BJ (cell line): ENCODE measurements around the gene TRAPPC2L. TPM values are rescaled to one million over a fixed set of nuclear protein-coding genes. Genes with fewer than 3 reads are reported as not detected.

Source experiments
- CTCF ChIA-PET: fragments of 350-600 bp; formaldehyde crosslinking; extraction: SDS; loops from one replicate; lab custom pipeline; 2021; ENCODE audit warnings: antibody characterized with exemption, inconsistent platforms; lab: Yijun Ruan, JAX
- POLR2A ChIA-PET: fragments of 300-600 bp; sonication (Branson Sonifier 250); formaldehyde crosslinking; extraction: SDS; loops from one replicate; lab custom pipeline; 2021; ENCODE audit warnings: antibody characterized with exemption; lab: Charles Lee
- DNase-seq: peaks from one replicate; pipeline ENCODE4 v3.0.0-alpha.2; 2011; ENCODE audit warnings: low read depth
- H3K27me3 ChIP-seq: 2 replicates; pipeline ENCODE4 v1.6.0; 2011; ENCODE audit warnings: low read length; ENCODE audit not compliant: control insufficient read depth, insufficient read depth
- H3K36me3 ChIP-seq: 2 replicates; pipeline ENCODE4 v1.5.1; 2011; ENCODE audit warnings: low read length; ENCODE audit not compliant: control insufficient read depth, insufficient read depth
- H3K4me3 ChIP-seq: 2 replicates; pipeline ENCODE4 v1.5.1; 2011; ENCODE audit warnings: low read depth, mild to moderate bottlenecking, control low read depth, low read length
- polyA plus RNA-seq: library from polyadenylated mRNA; depleted of rRNA; stranded (reverse); fragments of >200 nt; gene quantifications from 2 replicates; pipeline ENCODE4 v1.2.3, GENCODE V29; 2011
- TF ChIP-seq, protein P1 (sequence below): IDR thresholded peaks from 2 replicates; pipeline ENCODE4 v1.5.1; 2011; ENCODE audit warnings: low read depth, mild to moderate bottlenecking, control low read depth, inconsistent platforms, low read length, moderate library complexity; ENCODE audit not compliant: insufficient read depth

Gene TRAPPC2L
- polyA plus RNA-seq, 1 experiment: 84.8 TPM

DNA sequence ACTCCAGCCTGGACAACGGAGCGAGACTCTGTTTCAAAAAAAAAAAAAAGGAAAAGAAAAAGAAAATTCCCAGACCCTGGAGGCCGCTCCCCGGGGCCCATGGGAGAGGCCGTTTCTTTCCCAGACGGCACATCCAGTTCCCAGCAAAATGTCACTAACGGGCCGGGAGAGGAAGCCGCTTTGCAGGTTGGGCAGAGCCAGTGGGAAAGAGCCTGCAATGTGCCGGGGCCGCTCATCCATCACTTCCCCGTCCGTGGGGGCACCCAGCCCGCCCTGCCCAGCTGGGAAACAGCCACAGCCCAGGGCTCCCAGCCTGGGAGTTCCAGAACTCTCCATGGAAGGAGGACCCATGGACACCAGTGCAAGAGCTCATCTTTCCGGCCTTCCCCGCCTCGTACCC is 51.4 kb downstream of the TRAPPC2L start:
- no peak for DNase-seq
- Histone ChIP-seq H3K4me3 (no peak overlapping the region), H3K27me3 (peaks cover 1% of the 10 kb centered on the region; the same call in 1 of the 2 replicates), H3K36me3 (no peaks in the 10 kb centered on the region)
- TF ChIP-seq, protein P1, sequence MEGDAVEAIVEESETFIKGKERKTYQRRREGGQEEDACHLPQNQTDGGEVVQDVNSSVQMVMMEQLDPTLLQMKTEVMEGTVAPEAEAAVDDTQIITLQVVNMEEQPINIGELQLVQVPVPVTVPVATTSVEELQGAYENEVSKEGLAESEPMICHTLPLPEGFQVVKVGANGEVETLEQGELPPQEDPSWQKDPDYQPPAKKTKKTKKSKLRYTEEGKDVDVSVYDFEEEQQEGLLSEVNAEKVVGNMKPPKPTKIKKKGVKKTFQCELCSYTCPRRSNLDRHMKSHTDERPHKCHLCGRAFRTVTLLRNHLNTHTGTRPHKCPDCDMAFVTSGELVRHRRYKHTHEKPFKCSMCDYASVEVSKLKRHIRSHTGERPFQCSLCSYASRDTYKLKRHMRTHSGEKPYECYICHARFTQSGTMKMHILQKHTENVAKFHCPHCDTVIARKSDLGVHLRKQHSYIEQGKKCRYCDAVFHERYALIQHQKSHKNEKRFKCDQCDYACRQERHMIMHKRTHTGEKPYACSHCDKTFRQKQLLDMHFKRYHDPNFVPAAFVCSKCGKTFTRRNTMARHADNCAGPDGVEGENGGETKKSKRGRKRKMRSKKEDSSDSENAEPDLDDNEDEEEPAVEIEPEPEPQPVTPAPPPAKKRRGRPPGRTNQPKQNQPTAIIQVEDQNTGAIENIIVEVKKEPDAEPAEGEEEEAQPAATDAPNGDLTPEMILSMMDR: no peak
- POLR2A ChIA-PET: no interaction called here
- CTCF ChIA-PET: no interaction called here

DNA sequence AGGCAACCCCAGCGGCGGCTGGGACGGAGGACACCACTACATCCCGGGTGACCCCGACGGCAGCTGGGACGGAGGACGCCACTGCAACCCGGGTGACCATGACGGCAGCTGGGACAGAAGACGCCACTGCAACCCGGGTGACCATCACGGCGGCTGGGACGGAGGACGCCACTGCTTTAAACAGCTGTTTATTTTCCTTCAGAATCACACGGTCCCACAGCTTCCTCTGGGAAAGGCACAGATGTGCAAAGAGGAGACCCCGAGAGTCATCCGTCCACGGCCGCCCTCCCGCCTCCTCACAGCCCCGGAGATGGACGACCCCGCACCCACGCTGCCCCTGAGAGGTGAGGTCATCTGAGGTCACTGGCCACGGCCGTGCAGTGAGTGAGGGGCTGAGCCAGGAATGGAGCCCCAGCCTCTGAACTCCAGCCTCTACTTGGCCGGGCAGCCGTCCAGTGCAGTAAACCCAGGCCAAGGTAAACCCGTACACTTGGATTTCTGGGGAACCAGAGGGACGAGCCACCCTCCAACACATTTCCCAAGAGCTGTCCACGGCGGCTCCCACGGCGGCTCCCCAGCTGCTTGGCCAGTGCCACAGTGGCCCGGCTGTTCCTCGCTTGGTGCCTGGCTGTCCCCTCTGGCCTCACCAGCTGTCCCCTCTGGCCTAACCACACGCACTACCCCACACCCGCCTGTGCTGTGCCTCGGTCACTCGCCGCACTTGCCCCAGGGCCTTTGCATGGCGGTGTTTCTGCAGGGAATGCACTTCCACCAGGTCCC is 52.7 kb downstream of the TRAPPC2L start:
- DNase-seq: no peak
- Histone ChIP-seq H3K4me3 (no peak overlapping the region), H3K27me3 (peaks cover 1% of the 10 kb centered on the region; the same call in 1 of the 2 replicates), H3K36me3 (no peaks in the 10 kb centered on the region)
- CTCF ChIA-PET: interaction anchor here (0.7 kb wide), 1 partner anchor 172 kb away, joined by 3 read pairs; no protein-coding TSS in a partner anchor
- TF ChIP-seq, protein P1: no peak
- POLR2A ChIA-PET: no interaction called here

DNA sequence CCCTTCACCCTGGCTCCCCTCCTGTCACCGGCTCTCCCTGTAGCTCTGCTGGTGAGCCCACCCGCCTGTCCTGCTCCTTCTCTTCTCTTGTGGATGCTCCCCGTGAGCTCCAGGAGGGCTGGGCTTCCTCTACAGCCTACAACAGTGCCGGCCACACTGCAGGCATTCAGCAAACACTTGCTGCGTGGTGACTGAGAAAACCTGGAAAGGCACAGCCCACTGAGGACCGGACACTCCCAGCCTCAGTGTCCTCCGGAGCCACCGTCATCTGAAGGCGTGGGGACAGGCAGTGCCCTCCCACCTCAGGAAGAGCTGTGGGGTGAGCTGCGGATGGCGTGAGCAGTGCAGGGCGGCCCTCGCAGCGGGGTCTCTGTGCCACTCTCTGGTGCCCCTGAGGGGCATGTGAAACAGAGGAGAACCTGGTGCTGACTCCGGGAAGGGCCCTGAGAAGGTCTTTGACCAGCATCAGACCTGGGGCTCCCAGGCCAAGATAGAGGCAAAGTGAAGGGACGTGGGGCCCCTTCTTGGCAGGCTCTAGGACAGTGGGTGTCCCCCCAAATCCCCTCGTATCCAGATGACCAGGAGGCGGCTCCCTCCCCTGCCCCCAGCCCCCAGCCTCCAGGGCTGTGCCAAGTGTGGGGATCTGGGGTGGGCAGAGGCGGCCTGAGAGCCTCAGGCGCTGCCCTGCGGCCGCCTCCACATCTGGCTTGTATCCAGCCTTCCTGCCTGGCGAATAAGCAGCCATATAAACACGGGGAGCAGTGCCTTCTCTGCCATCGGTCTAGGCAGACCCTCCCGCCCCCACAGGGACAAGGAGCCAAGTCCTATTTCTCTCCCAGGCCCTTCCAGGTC is 53.6 kb downstream of the TRAPPC2L start:
- ChIA-PET CTCF (interaction anchor here (0.7 kb wide), 1 partner anchor 173 kb away, joined by 3 read pairs; no protein-coding TSS in a partner anchor), POLR2A (interaction anchor here (0.7 kb wide), 1 partner anchor 246 kb away, joined by 5 read pairs; no protein-coding TSS in a partner anchor)
- TF ChIP-seq, protein P1: no peak
- no peaks in the 10 kb centered on the region for H3K36me3 ChIP-seq
- no peak overlapping the region for H3K4me3 ChIP-seq
- H3K27me3 ChIP-seq: peaks cover 1% of the 10 kb centered on the region; the same call in 1 of the 2 replicates
- DNase-seq: no peak

DNA sequence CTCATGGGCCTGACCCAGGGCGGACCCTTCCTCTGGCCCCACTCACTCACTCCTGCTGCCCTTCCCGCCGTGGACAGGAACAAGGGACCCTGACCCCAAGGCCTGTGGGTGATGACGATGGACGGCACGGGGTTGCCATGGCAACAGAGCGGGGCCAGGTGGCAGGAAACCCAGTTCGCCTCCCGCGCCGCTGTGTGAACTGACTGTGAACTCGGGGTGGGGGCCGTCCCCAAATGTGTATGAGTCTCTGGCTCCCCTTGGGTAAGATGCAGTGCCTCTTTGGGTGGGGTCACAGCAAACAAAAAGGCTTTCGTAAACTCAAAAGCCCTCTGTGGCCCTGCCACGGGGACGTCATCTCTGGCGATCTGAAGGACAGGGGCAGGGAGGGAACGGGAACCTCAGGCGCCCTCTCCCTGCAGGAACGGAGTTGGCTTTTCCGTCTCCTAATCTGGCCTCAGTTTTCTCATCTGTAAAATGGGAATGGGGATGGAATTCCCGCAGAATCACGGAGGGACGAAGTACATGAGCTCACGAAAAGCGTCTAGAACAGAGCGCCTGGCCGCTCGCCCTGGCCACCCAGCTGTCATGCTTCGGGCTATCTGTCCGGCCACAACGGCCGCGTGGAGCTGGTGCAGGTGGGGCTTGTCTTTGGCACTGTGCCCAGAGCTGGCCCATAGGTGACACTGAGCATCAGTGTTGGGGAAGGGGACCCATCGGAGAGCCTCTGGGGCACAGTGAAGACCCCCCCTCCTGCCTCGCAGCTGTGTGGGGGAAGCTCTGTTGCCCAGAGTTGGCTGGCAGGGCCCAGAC is 54.4 kb downstream of the TRAPPC2L start:
- DNase-seq: no peak
- ChIA-PET POLR2A (no interaction called here), CTCF (no interaction called here)
- no peaks in the 10 kb centered on the region for H3K36me3 ChIP-seq
- no peak overlapping the region for H3K4me3 ChIP-seq
- H3K27me3 ChIP-seq: peaks cover 1% of the 10 kb centered on the region; the same call in 1 of the 2 replicates
- TF ChIP-seq, protein P1: no peak
